Measurements from ENCODE around the gene C19orf81.

- TF ChIP-seq CTCF (IDR thresholded peaks at IDR 0.05): no peak
- TF ChIP-seq POLR2A (IDR thresholded peaks at IDR 0.05; ENCODE audit: low read depth): no peak
- TF ChIP-seq EP300 (IDR thresholded peaks at IDR 0.05): no peak
- no peak for TF ChIP-seq POLR2AphosphoS5 (IDR thresholded peaks at IDR 0.05)
Measured at GRCh38 chr19:50659318-50660087, 10.3 kb downstream of the C19orf81 start.

Measured in esophagus muscularis mucosa (tissue), 4 donors.